Subcutaneous abdominal adipose tissue (tissue), 5 donors: Measurements from ENCODE around the gene IER5.
"Not testable (repeated sequence)": the region's sequence is repeated elsewhere in the genome, so short reads cannot be mapped to it uniquely, and the experiment has no call there.

Experiments used
- H3K27ac ChIP-seq: one replicate; pipeline ENCODE4 v1.7.0; 2013; ENCODE audit warnings: low read depth, mild to moderate bottlenecking, inconsistent platforms, low read length, moderate library complexity
- H3K27me3 ChIP-seq, 5 donors: one replicate each; pipeline ENCODE4 v1.7.0; 2013; ENCODE audit warnings: low read length in 5 of 5, inconsistent platforms in 1 of 5; ENCODE audit not compliant: control insufficient read depth in 5 of 5, insufficient read depth in 4 of 5
- H3K36me3 ChIP-seq, 5 donors: one replicate each; pipeline ENCODE4 v1.7.0; 2013; ENCODE audit warnings: low read length in 5 of 5; ENCODE audit not compliant: control insufficient read depth in 5 of 5, insufficient read depth in 5 of 5
- H3K4me1 ChIP-seq, 5 donors: one replicate each; pipeline ENCODE4 v1.7.0; 2013; ENCODE audit warnings: low read length in 5 of 5, mild to moderate bottlenecking in 3 of 5, moderate library complexity in 1 of 5; ENCODE audit not compliant: control insufficient read depth in 5 of 5, insufficient read depth in 5 of 5
- H3K4me3 ChIP-seq, 5 donors: one replicate each; pipeline ENCODE4 v1.7.0; 2013; ENCODE audit warnings: low read length in 5 of 5, low read depth in 1 of 5
- H3K9ac ChIP-seq, 5 donors: one replicate each; pipeline ENCODE4 v1.7.0; 2013; ENCODE audit warnings: low read length in 5 of 5, mild to moderate bottlenecking in 4 of 5, moderate library complexity in 3 of 5
- H3K9me3 ChIP-seq, 5 donors: one replicate each; pipeline ENCODE4 v1.7.0; 2013; ENCODE audit warnings: low read length in 5 of 5; ENCODE audit not compliant: control insufficient read depth in 5 of 5
- donor health status: healthy.
- donor health status: healthy.
- donor health status: healthy.
- donor health status: healthy.
- donor health status: healthy.

Gene IER5

GRCh38 chr1:181088079-181089016 lies at the start of gene IER5:
TSS of gene IER5 (plus strand) at chr1:181088700. CDS start at chr1:181088903, 203 bp downstream.
- Histone ChIP-seq H3K4me3 (peak within 1 kb of the TSS; percentile 72 to 99 (median 95)), H3K36me3 (no peaks in the 10 kb centered on the region), H3K27ac (peak within 1 kb of the TSS; percentile 93), H3K4me1 (peaks cover 7 to 34% (median 28%) of the 10 kb centered on the region in 5 donors), H3K27me3 (no peaks in the 10 kb centered on the region), H3K9me3 (no peaks in the 10 kb centered on the region), H3K9ac (peak within 1 kb of the TSS; percentile 30 to 93 (median 85))

GRCh38 chr1:181040284-181040865 lies 48.1 kb upstream of the IER5 start:
- H3K9ac ChIP-seq = no peak overlapping the region
- peaks cover 0 to 3% (median 0%) of the 10 kb centered on the region in 5 donors for H3K36me3 ChIP-seq
- no peak overlapping the region for H3K4me3 ChIP-seq
- H3K27me3 ChIP-seq = no peaks in the 10 kb centered on the region
- H3K27ac ChIP-seq = no peak overlapping the region
- peaks cover 0 to 23% (median 7%) of the 10 kb centered on the region in 5 donors for H3K4me1 ChIP-seq
- no peaks in the 10 kb centered on the region for H3K9me3 ChIP-seq

GRCh38 chr1:181043025-181043888 lies 45.2 kb upstream of the IER5 start:
- H3K4me1 ChIP-seq = peaks cover 0 to 7% (median 5%) of the 10 kb centered on the region in 5 donors
- no peak overlapping the region for H3K27ac ChIP-seq
- H3K9me3 ChIP-seq = no peaks in the 10 kb centered on the region
- peaks cover 0 to 3% (median 2%) of the 10 kb centered on the region in 5 donors for H3K36me3 ChIP-seq
- H3K4me3 ChIP-seq = no peak overlapping the region
- no peak overlapping the region for H3K9ac ChIP-seq
- H3K27me3 ChIP-seq = no peaks in the 10 kb centered on the region

- Histone ChIP-seq H3K27me3 (no peaks in the 10 kb centered on the region), H3K9ac (no peak overlapping the region), H3K27ac (no peak overlapping the region), H3K36me3 (peaks cover 0 to 9% (median 2%) of the 10 kb centered on the region in 5 donors), H3K4me3 (no peak overlapping the region), H3K9me3 (no peaks in the 10 kb centered on the region), H3K4me1 (peaks cover 0 to 7% (median 5%) of the 10 kb centered on the region in 5 donors)
These were observed 44.0 kb upstream of the IER5 start for GRCh38 chr1:181044449-181044966.

GRCh38 chr1:181045946-181046345 lies 42.6 kb upstream of the IER5 start:
- not testable (repeated sequence) for H3K4me3 ChIP-seq, H3K27ac ChIP-seq, H3K4me1 ChIP-seq, H3K9ac ChIP-seq, H3K27me3 ChIP-seq, H3K9me3 ChIP-seq
- peaks cover 0 to 11% (median 3%) of the 10 kb centered on the region in 5 donors for H3K36me3 ChIP-seq

GRCh38 chr1:181049378-181049777 lies 39.1 kb upstream of the IER5 start:
- Histone ChIP-seq H3K27ac (no peak overlapping the region), H3K9me3 (no peaks in the 10 kb centered on the region), H3K4me1 (no peaks in the 10 kb centered on the region), H3K36me3 (peaks cover 0 to 22% (median 6%) of the 10 kb centered on the region in 5 donors), H3K27me3 (no peaks in the 10 kb centered on the region), H3K4me3 (no peak overlapping the region), H3K9ac (no peak overlapping the region)

GRCh38 chr1:181050922-181051321 lies 37.6 kb upstream of the IER5 start:
- Histone ChIP-seq H3K4me1 (no peaks in the 10 kb centered on the region), H3K27me3 (no peaks in the 10 kb centered on the region), H3K9ac (no peak overlapping the region)

GRCh38 chr1:181056560-181056959 lies 31.9 kb upstream of the IER5 start:
- H3K9ac ChIP-seq = no peak overlapping the region
- H3K27me3 ChIP-seq = no peaks in the 10 kb centered on the region
- no peaks in the 10 kb centered on the region for H3K4me1 ChIP-seq
- H3K9me3 ChIP-seq = peaks cover 0 to 6% (median 2%) of the 10 kb centered on the region in 5 donors
- peaks cover 3 to 12% (median 7%) of the 10 kb centered on the region in 5 donors for H3K36me3 ChIP-seq
- no peak overlapping the region for H3K27ac ChIP-seq
- H3K4me3 ChIP-seq = no peak overlapping the region

More at GRCh38 chr1:181050922-181051321, 37.6 kb upstream of the IER5 start:
- H3K4me3 ChIP-seq = no peak overlapping the region
- no peaks in the 10 kb centered on the region for H3K9me3 ChIP-seq
- H3K36me3 ChIP-seq = peaks cover 5 to 21% (median 9%) of the 10 kb centered on the region in 5 donors
- H3K27ac ChIP-seq = no peak overlapping the region

GRCh38 chr1:181057079-181057478 lies 31.4 kb upstream of the IER5 start:
- peaks cover 0 to 6% (median 2%) of the 10 kb centered on the region in 5 donors for H3K9me3 ChIP-seq
- no peak overlapping the region for H3K9ac ChIP-seq
- H3K27me3 ChIP-seq = no peaks in the 10 kb centered on the region
- H3K4me1 ChIP-seq = no peaks in the 10 kb centered on the region
- H3K36me3 ChIP-seq = peaks cover 3 to 9% (median 7%) of the 10 kb centered on the region in 5 donors
- H3K4me3 ChIP-seq = no peak overlapping the region
- H3K27ac ChIP-seq = no peak overlapping the region
